IPS-11a (cell line): ENCODE data around the gene ISG20L2.

Source experiments
- H3K4me3 ChIP-seq: one replicate; pipeline ENCODE4 v1.5.1; 2013; ENCODE audit warnings: low read depth, low read length, control low read depth

The ISG20L2 gene

DNA sequence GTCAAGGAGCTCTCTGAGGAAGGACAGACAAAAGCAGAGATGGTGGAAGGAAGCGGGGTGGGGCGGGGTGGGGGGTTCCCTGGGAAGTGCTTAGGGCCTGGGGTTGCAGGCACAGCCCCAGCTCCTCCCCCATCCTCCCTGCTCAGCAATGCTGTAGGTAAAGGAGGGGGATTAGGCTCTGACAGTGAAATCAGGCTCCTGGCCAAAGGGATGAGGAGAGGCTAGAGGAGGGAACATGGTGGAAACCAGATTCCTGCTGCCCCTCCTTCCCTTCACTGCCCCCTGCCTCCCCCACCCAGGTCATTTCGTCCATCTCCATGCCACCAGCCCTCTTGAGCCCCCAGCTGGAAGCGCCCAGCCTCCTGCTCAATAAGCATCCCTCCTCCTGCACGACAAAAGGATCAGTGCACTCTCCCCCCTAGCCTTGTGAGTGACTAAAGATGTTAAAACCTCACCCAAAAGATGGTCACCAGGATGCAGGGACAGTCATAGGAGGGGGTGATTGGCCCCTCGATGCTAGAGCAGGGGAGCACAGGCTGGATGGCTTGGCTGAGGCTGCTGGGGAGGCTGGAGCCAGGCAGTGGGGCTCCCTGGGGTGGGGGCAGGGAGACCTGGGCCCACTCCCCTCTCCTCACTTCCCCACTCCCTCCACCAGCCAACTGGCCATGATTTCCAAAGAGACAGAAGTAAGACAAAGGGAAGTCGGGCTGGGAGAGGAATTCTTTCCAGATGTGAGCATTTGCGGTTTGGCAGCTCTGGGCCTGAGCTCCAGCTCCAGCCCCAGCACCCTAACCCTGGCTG, 20.9 kb downstream of the ISG20L2 start:
- peak overlapping the region; percentile 6 for H3K4me3 ChIP-seq

GRCh38 chr1:156706657-156707416, 21.7 kb downstream of the ISG20L2 start:
- H3K4me3 ChIP-seq = peak overlapping the region; percentile 46

DNA sequence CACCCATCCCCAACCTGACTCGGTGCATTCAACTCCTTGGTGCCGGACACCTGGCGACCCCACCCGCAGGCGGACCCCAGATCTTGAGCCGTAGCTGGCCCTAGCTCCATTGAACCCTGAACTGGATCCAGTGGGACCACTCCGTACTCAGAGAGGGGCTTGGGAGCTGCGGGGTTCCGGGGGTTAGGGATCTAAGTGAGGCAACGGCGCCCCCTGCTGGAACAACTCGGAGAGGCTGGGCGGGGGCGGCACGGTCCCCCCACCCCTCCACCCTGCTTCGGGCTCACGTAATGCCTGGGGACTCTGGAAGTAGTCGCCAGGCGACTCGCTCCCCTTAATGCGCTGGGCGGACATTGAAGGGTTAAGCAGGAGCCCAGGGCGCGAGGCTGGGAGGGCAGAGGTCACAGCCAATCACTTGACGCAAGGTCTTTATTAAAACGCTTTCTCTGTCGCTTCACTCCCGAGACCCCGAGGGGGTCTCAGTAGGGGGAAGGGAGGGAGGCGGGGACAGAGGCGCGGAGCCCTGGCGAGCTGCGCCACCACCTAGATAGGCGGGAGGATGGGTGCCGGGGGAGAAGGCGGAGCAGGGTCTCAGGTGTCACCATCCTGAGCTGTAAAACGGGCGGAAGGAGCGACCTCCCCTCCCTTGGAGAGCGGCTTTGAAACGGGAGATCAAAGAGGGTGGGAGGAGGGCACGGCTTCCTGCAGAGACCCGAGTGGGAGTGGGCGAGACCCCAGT, 22.5 kb downstream of the ISG20L2 start:
- H3K4me3 ChIP-seq = peak overlapping the region; percentile 46

DNA sequence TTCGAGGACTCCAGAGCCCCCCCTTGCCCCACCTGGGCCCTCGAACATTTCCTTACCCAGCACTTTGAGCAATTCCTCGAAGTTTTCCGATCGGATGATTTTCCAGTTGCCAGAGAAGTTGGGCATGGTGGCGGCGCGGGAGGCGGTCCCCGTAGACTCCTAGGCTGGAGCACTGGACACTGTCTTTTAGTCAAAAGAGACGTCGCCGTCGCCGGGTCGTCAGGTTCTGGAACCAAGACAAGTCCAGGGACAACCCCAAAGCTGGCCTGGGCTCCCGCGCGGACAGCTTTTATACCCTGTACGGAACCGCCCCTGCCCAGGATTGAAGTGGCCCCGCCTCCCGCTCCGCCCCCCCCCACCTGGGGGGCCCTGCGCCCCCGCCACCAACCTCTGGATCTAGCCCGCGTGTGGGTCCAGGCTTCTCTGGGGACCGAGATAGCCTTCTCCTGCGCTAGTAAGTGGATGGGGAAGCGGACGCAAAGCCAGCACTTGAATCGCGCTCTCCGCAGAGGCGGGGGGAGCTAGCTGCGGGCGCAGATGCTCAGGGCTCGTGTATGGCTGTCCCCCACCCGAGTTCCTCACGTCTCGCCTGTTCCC, 23.1 kb downstream of the ISG20L2 start, which contains the start of gene CRABP2:
CRABP2 (minus strand) TSS at position 263 of the 597 bp plus-strand sequence; CDS start at position 126, 137 bp downstream.
- peak within 1 kb of the TSS; percentile 63 for H3K4me3 ChIP-seq

GRCh38 chr1:156704930-156705320, 23.6 kb downstream of the ISG20L2 start:
- peak overlapping the region; percentile 63 for H3K4me3 ChIP-seq

- H3K4me3 ChIP-seq = peak overlapping the region; percentile 63
These were observed 24.3 kb downstream of the ISG20L2 start for GRCh38 chr1:156704166-156704711.

DNA sequence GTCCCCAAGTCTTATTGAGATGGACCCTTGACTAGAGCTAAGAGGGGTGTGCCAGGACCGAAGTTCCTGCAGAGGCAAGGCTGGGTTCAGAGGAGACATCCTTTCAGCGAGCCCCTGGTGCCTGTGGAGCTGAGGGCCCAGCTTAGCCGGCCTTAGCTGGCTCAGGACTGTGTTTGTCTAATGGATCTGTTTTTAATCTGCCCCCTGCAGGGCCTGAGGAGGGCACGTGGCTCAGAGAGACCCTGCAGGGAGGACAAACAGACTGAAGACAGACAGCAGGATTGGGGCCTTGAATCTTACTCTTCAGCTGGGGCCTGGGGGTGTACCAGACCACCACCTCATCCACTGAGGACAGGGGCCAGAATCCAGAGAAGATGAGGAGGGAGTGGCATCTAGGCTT, 24.8 kb downstream of the ISG20L2 start:
- no peak overlapping the region for H3K4me3 ChIP-seq

DNA sequence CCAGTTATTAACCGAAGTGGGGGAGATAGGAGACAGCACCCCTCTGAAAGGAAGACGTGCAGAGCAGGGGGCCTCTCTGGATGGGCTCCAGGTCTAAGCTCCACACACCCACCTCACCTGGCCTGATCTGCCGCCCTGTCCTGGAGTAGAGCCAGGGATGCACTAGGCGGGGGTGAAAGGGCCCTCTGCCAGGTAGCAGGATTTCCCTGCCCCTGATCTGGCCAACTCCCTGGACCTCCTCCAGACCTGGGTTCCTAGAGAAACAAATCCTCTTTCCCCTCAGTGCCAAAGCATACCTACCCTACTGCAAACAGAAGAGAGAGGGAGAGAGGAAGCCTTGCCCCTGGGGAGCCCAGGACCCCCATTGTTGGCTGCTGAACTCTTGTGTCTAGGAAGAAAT, 25.2 kb downstream of the ISG20L2 start:
- no peak overlapping the region for H3K4me3 ChIP-seq

GRCh38 chr1:156700736-156701531, 27.6 kb downstream of the ISG20L2 start:
- H3K4me3 ChIP-seq = no peak overlapping the region

DNA sequence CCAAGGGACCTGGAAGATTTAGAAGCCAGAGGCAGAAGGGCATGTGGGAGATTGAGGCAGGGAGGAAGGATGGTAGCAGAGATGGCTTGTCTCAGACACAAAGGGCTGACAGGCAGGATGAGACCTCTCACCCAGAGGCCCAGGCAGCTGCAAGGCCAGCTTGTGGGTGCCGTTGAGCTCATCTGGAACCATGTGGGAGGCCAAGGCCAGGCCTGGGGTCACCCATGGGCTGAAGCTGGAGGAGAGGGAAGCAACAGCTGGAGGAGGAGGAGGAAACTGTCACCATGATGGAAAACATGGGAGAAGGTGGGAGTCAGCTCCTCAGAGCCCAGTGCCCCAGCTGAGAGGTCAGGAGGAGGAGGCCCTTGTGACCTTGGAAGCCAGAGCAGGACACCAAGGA, 29.6 kb downstream of the ISG20L2 start:
- H3K4me3 ChIP-seq = no peak overlapping the region

GRCh38 chr1:156697481-156697880, 31.1 kb downstream of the ISG20L2 start:
- no peak overlapping the region for H3K4me3 ChIP-seq

- no peak overlapping the region for H3K4me3 ChIP-seq
These were observed 31.8 kb downstream of the ISG20L2 start for GRCh38 chr1:156696755-156697154.

DNA sequence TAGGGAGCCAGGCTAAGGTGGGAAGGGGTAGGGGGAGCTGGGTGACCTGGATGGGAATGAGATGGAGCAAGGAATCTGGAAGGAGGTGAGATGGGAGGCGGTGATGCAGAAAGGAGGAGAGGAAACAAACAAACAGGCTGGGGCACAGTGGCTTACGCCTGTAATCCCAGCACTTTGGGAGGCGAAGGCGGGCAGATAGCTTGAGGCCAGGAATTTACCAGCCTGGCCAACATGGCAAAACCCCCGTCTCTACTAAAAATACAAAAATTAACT, 33.9 kb downstream of the ISG20L2 start:
- no peak overlapping the region for H3K4me3 ChIP-seq

- H3K4me3 ChIP-seq = no peak overlapping the region
These were observed 34.5 kb downstream of the ISG20L2 start for GRCh38 chr1:156693848-156694689.

DNA sequence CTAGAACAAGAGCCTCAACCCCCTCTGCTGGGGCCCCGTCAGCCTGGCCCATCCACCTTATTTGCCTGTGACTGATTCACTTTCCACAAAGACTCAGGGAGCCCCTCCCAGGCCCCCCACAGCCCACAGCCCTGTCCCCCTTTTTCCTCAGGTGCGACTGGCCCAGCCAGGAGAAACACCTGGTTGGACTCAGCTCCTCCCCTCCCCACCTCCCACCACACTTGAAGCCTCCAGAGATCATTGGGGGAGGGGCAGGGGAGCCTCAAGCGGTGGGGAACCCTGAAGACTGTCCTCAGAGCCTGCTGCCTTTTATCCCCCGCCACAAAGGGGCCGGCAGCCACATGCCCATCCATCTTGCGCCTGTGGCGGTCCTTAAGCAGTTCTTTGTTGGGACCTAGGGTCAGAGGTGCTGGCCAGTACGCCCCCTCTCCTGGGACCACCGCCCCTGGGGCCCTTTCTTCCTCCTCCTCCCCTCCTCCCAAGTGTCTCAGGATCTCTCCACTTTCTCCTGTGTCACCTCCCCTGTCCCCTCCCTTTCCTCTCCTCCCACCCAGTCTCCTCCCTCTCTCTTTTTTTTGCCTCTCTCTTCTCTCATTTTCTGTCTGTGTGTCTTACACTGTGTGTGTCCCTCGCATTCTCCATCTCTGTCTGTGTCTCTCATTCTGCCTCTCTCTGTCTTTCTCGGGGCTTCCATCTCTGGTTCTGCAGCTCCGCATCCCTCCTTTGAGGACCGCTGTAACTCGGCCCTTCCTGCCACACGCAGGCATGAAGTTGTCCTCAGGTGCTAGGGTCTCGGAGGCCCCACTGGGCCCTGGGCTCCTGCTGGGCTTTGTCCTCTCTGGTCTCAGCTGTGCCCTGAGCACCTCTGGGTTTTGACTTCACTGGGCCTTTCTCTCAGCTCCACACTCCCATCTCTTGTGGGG, 35.4 kb downstream of the ISG20L2 start:
- H3K4me3 ChIP-seq = peak overlapping the region; percentile 20

DNA sequence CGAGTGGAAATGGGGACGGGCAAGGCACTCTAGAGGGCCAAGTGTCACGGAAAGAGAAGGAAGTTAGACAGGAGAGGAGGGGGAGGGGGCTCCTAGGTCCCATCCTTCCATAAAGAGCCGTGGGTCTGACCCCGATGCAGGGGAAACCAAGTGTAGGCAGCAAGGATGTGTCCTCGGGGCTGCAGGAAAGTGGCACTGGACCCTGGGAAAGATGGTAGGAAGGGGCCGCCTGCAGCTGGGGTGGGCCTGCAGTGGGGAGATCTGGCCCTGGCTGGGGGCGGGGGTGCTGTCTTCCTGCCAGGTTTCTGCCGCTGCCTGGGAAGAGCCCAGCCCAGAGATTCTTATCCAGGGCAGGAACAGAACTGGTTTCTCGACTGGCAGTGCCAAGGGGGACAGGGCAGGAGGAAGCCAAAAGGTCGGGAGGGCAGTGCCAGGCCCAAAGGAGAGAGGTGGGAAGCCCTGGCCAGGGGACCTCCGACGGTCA, 36.1 kb downstream of the ISG20L2 start:
- peak overlapping the region; percentile 20 for H3K4me3 ChIP-seq

- no peak overlapping the region for H3K4me3 ChIP-seq
These were observed 36.7 kb downstream of the ISG20L2 start for GRCh38 chr1:156691665-156692440.
